T47D (cell line): ENCODE data around the gene TMUB1.

Experiments used
- DNase-seq, 2 experiments: peaks; one replicate each; pipeline versions ENCODE4 v3.0.0 to v3.0.0-alpha.2; 2011 to 2012; ENCODE audit warnings: low read depth in 1 of 2, low spot score in 1 of 2
- JUND ChIP-seq: IDR thresholded peaks from 2 replicates; pipeline ENCODE4 v1.6.1; 2012; ENCODE audit warnings: low read depth
- in situ Hi-C: cut with HindIII; loops from 2 replicates; pipeline ENCODE4 v1.10.0; 2016; ENCODE audit warnings: low sequenced_read_pairs, low pct_unique_long_range_greater_than_20kb

The TMUB1 gene

DNA sequence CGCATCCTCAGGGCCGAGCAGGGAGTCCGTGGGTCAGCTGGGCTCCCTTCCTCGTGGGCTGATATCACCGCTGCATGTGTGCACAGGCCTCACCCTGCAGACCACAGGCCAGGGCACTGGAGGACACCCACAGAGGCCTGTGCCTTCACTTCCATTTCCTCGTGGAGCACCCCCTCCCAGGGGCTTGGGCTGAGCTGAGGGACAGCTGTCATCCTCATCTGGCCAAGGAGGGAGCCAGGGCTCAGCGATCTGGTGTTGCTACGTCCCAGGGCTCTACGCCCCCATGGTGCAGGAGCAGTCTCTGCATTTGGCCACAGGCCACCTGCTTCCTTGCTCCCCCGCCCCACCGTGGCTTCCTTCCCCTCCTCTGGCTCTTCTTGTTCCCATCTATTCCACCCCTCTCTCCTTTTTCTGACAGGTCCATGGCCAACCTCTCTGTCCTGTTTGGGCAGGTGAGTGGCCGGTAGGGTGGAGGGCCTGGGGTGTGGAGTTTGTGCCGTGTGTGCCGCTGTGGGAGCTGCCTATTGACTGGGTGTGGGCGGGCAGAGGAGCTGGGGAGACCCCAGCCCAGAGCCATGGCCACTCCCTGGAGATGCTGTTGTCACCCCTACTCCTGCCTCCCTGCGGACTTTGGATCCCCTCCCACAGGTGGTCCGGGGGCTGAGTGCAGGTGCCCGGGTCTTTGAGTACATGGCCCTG lies 43.3 kb downstream of the TMUB1 start:
- no peak for TF ChIP-seq JUND
- in situ Hi-C loops, result no loop called here
- DNase-seq, result no peak

DNA sequence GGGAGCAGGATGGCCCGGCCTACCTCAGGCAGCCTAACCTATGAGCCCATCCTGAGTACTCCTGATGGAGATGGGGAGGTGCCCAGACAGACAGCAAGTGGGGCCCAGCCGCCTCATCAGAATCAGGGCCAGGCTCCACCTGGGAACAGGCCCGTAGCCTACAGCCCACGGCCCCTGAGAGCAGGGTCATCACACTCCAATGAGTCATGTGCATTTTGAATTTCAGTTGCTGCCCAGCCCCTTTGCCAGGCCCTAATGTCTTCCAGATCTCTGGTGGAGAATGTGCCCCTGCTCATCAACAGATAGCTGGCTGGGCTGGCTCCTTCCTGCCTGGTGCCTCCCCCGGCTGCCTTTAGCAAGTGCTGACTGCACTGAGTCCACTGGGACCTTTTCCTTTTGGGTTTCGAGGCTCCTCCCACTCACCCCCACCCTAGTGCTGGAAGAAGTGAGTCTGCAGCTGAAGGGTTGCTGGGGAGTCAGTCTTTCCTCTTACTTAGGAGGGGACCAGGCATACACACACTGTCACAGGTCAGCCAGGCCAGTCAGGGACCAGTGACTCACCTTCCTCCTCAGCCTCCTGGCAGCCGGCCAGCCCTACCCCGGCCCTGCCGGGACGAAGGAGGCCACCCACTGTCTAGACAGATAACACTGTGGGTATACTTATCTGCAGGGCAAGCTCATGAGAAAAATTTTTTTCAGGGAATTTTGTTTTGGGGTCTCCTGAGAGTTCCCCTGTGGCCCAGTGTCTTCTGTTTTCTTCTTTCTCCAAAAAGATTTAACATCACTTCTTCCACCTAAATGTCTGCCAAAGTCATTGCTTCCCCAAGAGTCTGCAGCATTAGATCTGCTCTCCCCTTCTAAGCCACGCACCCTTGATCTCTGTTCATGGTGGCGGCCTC lies 44.1 kb downstream of the TMUB1 start:
- no peak for TF ChIP-seq JUND
- in situ Hi-C loops, result no loop called here

DNA sequence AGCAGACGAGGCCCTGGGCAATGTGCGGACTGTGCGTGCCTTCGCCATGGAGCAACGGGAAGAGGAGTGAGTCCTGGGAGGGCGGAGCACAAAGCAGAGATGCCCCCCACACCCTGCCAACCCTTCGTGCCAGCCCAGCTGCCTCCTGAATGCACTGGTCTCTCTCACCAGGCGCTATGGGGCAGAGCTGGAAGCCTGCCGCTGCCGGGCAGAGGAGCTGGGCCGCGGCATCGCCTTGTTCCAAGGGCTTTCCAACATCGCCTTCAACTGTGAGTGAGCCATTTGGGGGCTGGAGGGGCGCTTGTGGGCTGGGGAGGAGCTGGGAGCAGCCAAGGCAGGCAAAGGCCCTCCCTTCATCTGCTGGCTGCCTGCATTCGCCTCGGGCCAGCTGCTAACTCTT lies 47.4 kb downstream of the TMUB1 start:
- no peak for DNase-seq
- TF ChIP-seq JUND, result no peak
- in situ Hi-C loops, result no loop called here

More for the DNA sequence above, 44.1 kb downstream of the TMUB1 start:
- no peak for DNase-seq

DNA sequence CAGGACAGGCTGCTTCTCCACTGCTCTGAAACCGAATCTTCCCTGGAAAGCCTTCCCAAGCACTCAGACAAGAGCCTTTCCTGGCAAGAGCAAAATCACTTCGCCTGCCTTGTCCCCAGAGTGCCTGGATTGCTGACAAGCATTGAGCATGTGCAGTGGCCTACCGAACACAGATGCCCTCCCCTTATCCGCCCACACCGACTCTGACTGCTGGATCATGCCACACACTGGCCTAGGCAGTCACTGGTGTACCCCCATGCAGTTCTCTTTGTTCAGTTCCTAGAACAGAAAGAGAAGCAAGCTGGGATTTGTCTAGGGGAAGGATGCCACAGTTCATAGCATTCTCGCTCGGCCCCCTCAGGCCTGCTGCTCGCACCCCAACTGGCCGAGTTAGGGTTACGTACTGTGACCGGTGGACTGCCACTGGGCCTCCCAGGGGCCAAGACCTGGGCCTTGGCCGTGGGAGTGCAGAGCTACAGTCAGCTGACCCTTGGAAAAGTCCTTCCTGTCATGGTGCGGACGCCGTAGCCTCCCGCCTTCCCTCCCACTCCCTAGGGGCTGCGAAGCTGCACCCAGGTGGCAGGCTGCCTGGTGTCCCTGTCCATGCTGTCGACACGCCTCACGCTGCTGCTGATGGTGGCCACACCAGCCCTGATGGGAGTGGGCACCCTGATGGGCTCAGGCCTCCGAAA lies 48.1 kb downstream of the TMUB1 start:
- no peak for TF ChIP-seq JUND
- in situ Hi-C loops, result no loop called here
- DNase-seq, result no peak

DNA sequence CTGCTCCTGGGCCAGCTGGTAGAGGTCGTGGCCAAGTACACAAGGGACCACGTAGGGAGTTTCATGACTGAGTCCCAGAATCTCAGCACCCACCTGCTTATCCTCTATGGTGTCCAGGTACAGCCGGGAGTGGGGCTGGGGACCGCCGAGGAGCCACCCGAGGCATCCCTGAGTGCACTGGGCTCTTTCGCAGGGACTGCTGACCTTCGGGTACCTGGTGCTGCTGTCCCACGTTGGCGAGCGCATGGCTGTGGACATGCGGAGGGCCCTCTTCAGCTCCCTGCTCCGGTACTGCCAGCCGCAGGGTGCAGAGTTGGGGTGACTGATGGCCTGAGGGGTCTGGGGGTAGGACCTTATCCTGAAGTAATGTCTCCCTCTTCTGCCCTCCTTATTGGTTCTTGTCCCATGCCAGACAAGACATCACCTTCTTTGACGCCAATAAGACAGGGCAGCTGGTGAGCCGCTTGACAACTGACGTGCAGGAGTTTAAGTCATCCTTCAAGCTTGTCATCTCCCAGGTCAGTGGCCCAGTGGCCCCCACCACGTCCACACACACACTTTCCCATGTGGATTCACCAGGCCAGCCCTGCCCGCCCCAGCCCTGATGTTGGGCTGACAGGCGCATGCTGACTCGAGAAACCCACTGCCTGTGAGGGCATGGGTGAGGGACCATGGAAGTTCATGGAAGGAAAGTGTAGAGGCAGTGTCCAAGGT lies 48.8 kb downstream of the TMUB1 start:
- in situ Hi-C loops, result no loop called here
- DNase-seq, result no peak
- TF ChIP-seq JUND, result no peak

DNA sequence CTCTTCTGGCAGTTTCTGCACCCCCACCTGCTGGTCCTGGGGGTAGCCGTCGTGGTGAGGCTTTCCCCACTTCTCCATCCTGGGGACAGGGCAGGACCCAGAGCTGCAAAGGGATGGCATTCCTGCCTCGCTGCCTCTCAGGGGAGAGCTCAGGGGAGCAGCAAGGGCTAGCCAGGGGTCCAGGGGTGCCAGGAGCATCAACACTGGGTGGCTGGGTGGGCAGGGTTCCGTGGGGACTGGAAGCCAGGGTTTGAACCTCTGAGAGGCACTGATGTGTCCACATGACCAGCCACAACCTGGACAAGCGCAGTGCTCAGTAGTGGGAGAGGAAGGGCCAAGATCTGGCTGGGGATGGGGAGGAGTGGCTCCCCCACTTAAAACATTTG lies 49.4 kb downstream of the TMUB1 start:
- no peak for DNase-seq
- in situ Hi-C loops, result no loop called here
- TF ChIP-seq JUND, result no peak

DNA sequence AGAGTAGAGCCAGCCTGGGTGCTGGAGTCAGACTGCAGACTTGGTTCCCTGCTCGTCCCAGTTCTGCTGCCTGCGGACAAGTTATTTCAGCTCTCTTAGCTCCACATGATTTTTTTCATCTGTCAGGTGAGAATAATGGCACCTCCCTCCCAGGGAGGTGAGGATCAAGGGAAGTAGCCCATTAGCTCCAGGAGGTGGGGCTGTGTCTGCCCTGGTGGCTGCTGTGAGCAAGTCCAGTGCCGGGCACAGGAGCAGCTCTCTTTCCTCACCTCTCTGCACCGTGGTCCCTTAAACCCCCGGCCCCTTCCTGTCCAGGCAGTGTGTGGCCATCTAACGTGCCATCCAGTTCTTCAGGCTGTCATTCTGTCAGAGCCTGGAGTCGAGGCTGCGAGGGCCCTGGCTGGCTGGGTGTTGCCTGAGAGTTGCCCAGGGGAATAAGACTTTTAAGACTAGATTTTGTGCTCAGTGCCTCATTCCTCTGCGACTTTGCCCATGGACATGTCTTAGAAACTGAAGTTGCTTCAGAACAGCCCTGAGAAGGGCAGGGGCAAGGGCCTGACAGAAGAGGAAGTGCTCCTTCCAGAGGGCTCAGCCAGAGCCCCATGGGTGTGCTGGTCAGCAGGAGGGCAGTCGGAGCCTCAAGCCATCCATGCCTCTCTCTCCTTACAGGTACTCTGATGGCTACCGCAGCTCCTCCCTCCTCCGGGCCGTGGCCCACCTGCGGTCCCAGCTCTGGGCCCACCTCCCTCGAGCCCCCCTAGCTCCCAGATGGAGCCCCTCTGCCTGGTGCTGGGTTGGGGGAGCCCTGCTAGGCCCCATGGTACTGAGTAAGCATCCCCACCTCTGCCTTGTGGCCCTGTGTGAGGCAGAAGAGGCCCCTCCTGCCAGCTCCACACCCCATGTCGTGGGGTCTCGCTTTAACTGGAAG lies 50.1 kb downstream of the TMUB1 start:
- in situ Hi-C loops, result no loop called here
- no peak for TF ChIP-seq JUND
- peak in 1 of 2 experiments; percentile 48 for DNase-seq
